Prostate gland (tissue), 2 donors: ENCODE results near the gene PSMB9. TPM values are rescaled to one million over a fixed set of nuclear protein-coding genes. Genes with fewer than 3 reads are reported as not detected.
A peak's percentile ranks its signal among the peaks of the same experiment; 100 is the strongest.

ENCODE experiments used
- DNase-seq: peaks from one replicate; pipeline ENCODE4 v3.0.0-alpha.2; 2019; ENCODE audit warnings: low spot score
- H3K27ac ChIP-seq, 2 donors: fragments of 200-600 bp; sonication (generic); 2 replicates each; pipeline ENCODE4 v1.5.1; 2017 to 2019
- H3K27me3 ChIP-seq: fragments of 200-600 bp; sonication (generic); replicated peaks from 2 replicates; pipeline ENCODE4 v1.5.1; 2019; ENCODE audit not compliant: insufficient read depth
- H3K36me3 ChIP-seq, 2 donors: fragments of 200-600 bp; sonication (generic); 1 replicate in 1 of 2; 2 replicates in 1 of 2; pipeline versions ENCODE4 v1.5.1 to v1.8.1; 2017 to 2019
- H3K4me1 ChIP-seq: fragments of 200-600 bp; sonication (generic); replicated peaks from 2 replicates; pipeline ENCODE4 v1.5.1; 2019
- H3K4me3 ChIP-seq, 2 donors: fragments of 200-600 bp; sonication (generic); 2 replicates each; pipeline ENCODE4 v1.5.1; 2017 to 2019
- H3K9me3 ChIP-seq: fragments of 200-600 bp; sonication (generic); 2 replicates; pipeline ENCODE4 v1.5.1; 2017
- CTCF ChIP-seq, 4 experiments: fragments of 200-600 bp in 2 of 4; fragments of 450-650 bp in 2 of 4; sonication (generic) in 2 of 4; IDR thresholded peaks; 1 replicate in 3 of 4; 2 replicates in 1 of 4; pipeline ENCODE4 v1.5.1; 2016 to 2019; ENCODE audit warnings: antibody characterized with exemption in 4 of 4, mild to moderate bottlenecking in 2 of 4, moderate library complexity in 2 of 4
- POLR2A ChIP-seq: fragments of 450-650 bp; IDR thresholded peaks from one replicate; pipeline ENCODE4 v1.6.1; 2016; ENCODE audit warnings: antibody characterized with exemption, mild to moderate bottlenecking
- POLR2AphosphoS5 ChIP-seq: sonication (generic); formaldehyde crosslinking; IDR thresholded peaks from one replicate; pipeline ENCODE4 v1.6.1; 2017; ENCODE audit warnings: antibody characterized with exemption
- whole genome bisulfite sequencing: methylation state at CpG from one replicate; pipeline ENCODE4 v1.1.5; 2018; 5-methylcytosine and 5-hydroxymethylcytosine counted together
- intact Hi-C: fragments of 100-400 bp; cut with DNase I; formaldehyde crosslinking; loops from one replicate; pipeline ENCODE4 v1.14.2; 2022
- total RNA-seq, 2 donors: library from RNA; depleted of rRNA; stranded (reverse); fragments of >200 nt; gene quantifications; one replicate each; pipeline ENCODE4 v1.1.0, GENCODE V29; 2016

The PSMB9 gene
- total RNA-seq, 2 donors from 2014 or later, result 22.4 to 27.7 TPM

GRCh38 chr6:32825966-32826365 is 28.0 kb upstream of the PSMB9 start:
- Histone ChIP-seq H3K36me3 (no peaks in the 10 kb centered on the region), H3K4me1 (no peaks in the 10 kb centered on the region), H3K27me3 (no peaks in the 10 kb centered on the region), H3K9me3 (no peaks in the 10 kb centered on the region), H3K27ac (no peak overlapping the region), H3K4me3 (no peak overlapping the region)
- TF ChIP-seq CTCF (IDR thresholded peaks at IDR 0.05) (peak in 3 of 4 experiments; percentile 18 to 47 (median 44)), POLR2AphosphoS5 (peak; percentile 48), POLR2A (no peak)
- DNase-seq, result no peak
- intact Hi-C loops, result loop anchor here (5.0 kb wide), 1 partner anchor 41 kb away; no protein-coding TSS in a partner anchor
- 58% methylated on average over 2 of the region's 2 CpGs for WGBS

- WGBS, result 75% methylated on average over 3 of the region's 3 CpGs
- no peak for TF ChIP-seq CTCF (IDR thresholded peaks at IDR 0.05)
- Histone ChIP-seq H3K27me3 (no peaks in the 10 kb centered on the region), H3K9me3 (no peaks in the 10 kb centered on the region), H3K36me3 (no peaks in the 10 kb centered on the region), H3K4me3 (no peak overlapping the region), H3K27ac (no peak overlapping the region), H3K4me1 (no peaks in the 10 kb centered on the region)
- intact Hi-C loops, result loop anchor here (5.0 kb wide), 1 partner anchor 40 kb away; no protein-coding TSS in a partner anchor
- DNase-seq, result no peak
Observed at GRCh38 chr6:32827025-32827424, 27.0 kb upstream of the PSMB9 start.

- TF ChIP-seq POLR2A (no peak), POLR2AphosphoS5 (no peak), CTCF (IDR thresholded peaks at IDR 0.05) (no peak)
- DNase-seq, result no peak
- Histone ChIP-seq H3K9me3 (no peaks in the 10 kb centered on the region), H3K27me3 (no peaks in the 10 kb centered on the region), H3K27ac (no peak overlapping the region), H3K4me3 (no peak overlapping the region), H3K36me3 (no peaks in the 10 kb centered on the region), H3K4me1 (no peaks in the 10 kb centered on the region)
- WGBS, result 65% methylated on average over 7 of the region's 7 CpGs
- intact Hi-C loops, result loop anchor here (5.0 kb wide), 1 partner anchor 38 kb away; no protein-coding TSS in a partner anchor
Observed at GRCh38 chr6:32829495-32829894, 24.5 kb upstream of the PSMB9 start.

GRCh38 chr6:32830017-32830416 is 24.0 kb upstream of the PSMB9 start:
- TF ChIP-seq CTCF (IDR thresholded peaks at IDR 0.05) (no peak), POLR2AphosphoS5 (no peak), POLR2A (no peak)
- Histone ChIP-seq H3K27ac (no peak overlapping the region), H3K36me3 (no peaks in the 10 kb centered on the region), H3K4me1 (no peaks in the 10 kb centered on the region), H3K4me3 (no peak overlapping the region), H3K9me3 (no peaks in the 10 kb centered on the region), H3K27me3 (no peaks in the 10 kb centered on the region)
- 93% methylated on average over 5 of the region's 5 CpGs for WGBS
- DNase-seq, result no peak
- intact Hi-C loops, result no loop called here

- H3K4me3 ChIP-seq, result no peak overlapping the region
- H3K27me3 ChIP-seq, result no peaks in the 10 kb centered on the region
- intact Hi-C loops, result no loop called here
- H3K27ac ChIP-seq, result no peak overlapping the region
- DNase-seq, result no peak
- no peaks in the 10 kb centered on the region for H3K4me1 ChIP-seq
- H3K36me3 ChIP-seq, result no peaks in the 10 kb centered on the region
- no peaks in the 10 kb centered on the region for H3K9me3 ChIP-seq
- no peak for TF ChIP-seq POLR2A
- TF ChIP-seq POLR2AphosphoS5, result no peak
- WGBS, result 55% methylated on average over 5 of the region's 5 CpGs
Observed at GRCh38 chr6:32830936-32831335, 23.1 kb upstream of the PSMB9 start.
